ENCODE measurements around the gene NEU3.

DNA sequence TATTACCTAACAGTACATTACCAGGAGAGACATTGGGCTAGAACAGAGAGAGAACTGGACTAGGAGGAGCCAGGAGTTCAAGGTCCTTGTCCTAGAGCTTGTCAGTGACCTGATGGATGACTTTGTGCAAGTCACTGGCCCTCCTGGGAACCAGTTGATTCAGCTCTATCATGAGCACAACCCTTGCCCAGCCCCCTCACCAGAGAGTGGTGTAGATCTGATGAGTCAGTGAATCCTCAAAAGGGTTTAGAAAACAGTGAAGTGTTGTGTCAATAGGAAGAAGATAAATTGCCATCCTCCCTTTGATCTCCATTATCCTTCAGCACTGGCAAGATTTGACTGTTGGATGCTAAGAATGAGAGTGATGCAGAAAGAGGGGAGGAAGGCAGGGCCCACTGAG is 24.3 kb downstream of the NEU3 start:
- TF ChIP-seq CTCF (IDR thresholded peaks at IDR 0.05; ENCODE audit: low read depth, low read length) (no peak), EZH2phosphoT487 (IDR thresholded peaks at IDR 0.05; ENCODE audit: low read depth) (no peak)
